GM10266 (cell line): ENCODE measurements around the gene ARHGAP26.

ENCODE experiments used
- DNase-seq: peaks from one replicate; pipeline ENCODE4 v3.0.0; 2012; ENCODE audit errors: extremely low spot score
- TF ChIP-seq, protein P1 (sequence below): IDR thresholded peaks from 2 replicates; pipeline ENCODE4 v1.5.1; 2012; ENCODE audit warnings: mild to moderate bottlenecking, low read depth; ENCODE audit not compliant: control insufficient read depth, insufficient read depth; ENCODE audit errors: missing control alignments

Gene ARHGAP26

DNA sequence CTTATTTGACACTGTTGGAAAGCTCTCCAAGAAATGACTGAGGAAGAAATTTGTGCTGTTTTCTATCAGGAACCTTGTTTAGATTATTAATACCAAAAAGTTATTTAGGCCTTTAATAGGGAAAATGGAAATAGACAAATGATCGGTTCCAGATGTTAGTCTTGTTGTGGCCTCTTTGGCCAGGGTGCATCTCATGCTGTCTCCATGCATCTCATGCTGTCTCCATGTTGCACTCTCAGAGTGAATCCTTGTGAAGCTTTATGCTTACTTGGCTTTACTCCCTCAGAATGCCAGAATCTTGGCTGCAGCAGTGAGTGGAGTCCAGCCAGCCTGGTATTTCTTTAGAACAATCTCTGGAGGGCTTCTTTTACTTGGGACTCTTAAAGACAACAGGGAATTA, 185.5 kb downstream of the ARHGAP26 start:
- TF ChIP-seq, protein P1, sequence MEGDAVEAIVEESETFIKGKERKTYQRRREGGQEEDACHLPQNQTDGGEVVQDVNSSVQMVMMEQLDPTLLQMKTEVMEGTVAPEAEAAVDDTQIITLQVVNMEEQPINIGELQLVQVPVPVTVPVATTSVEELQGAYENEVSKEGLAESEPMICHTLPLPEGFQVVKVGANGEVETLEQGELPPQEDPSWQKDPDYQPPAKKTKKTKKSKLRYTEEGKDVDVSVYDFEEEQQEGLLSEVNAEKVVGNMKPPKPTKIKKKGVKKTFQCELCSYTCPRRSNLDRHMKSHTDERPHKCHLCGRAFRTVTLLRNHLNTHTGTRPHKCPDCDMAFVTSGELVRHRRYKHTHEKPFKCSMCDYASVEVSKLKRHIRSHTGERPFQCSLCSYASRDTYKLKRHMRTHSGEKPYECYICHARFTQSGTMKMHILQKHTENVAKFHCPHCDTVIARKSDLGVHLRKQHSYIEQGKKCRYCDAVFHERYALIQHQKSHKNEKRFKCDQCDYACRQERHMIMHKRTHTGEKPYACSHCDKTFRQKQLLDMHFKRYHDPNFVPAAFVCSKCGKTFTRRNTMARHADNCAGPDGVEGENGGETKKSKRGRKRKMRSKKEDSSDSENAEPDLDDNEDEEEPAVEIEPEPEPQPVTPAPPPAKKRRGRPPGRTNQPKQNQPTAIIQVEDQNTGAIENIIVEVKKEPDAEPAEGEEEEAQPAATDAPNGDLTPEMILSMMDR = no peak
- no peak for DNase-seq

DNA sequence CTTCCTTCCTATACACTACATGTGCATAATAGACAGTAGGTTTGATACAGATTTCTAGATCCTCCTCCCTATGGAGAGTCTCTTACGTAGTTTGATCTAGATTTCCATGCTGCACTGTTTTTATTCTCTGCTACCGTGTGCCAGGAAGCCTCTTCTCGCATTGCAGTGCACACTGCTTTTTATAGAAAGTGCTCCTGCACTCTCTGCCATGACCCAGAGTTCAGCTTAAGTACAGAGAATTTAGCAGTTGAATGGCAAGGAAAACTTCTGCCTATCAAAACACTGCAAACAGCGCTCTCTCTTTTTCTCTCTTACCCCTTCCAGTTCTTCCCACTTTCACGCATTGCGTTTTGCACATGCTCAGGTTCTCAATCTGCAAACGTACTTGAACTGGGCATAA, 187.4 kb downstream of the ARHGAP26 start:
- TF ChIP-seq, protein P1 = no peak
- DNase-seq = no peak

- TF ChIP-seq, protein P1 = no peak
- no peak for DNase-seq
These were observed 188.9 kb downstream of the ARHGAP26 start for GRCh38 chr5:142958944-142959682.

DNA sequence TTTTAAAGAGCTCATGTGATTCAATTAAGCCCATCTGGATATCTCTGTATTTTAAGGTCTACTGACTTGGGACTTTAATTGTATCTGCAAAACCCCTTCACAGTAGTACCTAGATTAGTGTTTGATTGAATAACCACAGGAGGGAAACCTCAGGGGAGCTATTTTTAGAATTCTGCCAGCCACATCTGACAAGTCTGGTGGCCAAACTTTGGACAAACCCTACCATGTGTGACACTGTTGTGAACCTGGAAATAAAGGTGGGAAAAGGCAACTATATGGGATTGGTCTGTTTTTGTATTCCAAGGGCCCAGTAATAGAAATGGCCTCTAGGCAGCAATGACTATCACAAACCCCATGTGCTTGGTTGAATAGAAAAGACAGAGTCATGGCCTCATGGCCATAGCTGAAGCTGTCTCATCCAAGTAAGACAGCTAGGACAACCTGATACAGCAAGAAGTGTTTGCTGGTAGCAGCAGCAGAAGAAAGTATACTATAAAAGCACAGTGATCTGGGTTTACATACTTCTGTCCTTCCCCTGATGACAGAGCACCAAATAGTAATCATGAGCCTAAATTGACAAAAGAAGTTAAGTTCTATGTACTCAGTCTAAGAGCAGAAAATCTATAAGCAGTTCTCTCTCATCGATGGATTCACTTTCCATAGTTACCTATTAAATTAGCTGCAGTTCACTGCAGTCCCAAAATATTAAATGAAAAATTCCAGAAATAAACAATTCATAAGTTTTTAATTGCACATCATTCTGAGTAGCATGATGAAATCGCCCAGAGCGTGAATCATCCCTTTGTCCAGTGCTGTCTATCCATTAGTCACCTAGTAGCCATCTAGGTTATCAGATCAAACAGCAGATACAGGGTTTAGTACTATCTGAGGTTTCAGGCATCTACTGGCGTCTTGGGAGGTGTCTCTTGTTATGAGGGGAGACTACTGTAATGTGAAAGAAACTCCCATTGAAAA, 189.8 kb downstream of the ARHGAP26 start:
- DNase-seq = no peak
- TF ChIP-seq, protein P1 = no peak

DNA sequence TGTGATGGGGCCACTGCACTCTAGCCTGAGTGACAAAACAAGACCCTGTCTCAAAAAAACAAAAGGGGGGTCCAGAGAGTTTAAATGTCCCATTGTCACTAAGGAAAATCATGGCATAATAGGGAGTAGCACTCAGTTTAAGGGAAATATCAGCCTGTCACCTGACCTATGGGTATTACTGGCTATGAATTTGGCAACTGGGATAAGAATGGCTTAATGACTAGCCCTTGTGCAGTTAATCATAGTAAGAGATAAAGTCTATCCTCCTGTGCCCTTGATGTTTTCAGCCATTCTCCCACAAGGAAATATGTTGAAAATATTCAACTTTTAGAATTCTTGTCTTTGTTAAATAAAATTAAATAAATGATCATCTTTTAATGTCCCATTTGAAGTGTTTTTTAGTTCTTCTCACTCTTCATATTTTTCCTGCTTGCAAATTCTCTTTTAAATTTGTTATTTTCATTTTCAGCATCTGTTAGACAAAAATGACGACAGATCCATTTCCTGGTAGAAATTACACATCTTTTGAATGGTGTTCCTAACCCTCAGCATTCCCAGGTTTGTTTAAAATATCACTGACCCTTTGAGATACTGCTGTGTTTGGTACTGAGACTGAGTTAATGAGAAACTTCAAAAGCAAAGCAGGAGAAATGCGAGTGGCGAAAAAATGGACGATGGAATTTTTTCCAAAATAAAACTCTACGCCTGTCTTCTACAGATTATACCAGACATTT, 191.4 kb downstream of the ARHGAP26 start:
- TF ChIP-seq, protein P1 = no peak
- no peak for DNase-seq

GRCh38 chr5:142962174-142962533, 192.0 kb downstream of the ARHGAP26 start:
- DNase-seq = no peak
- TF ChIP-seq, protein P1 = no peak
